KBM-7 (cell line): ENCODE data around the gene GPR37L1.
"Not testable (repeated sequence)": the region's sequence is repeated elsewhere in the genome, so short reads cannot be mapped to it uniquely, and the experiment has no call there.

Source experiments
- DNase-seq: peaks from one replicate; pipeline ENCODE4 v3.0.0-alpha.2; 2015
- in situ Hi-C: fragments of 300-500 bp; cut with MboI; formaldehyde crosslinking; loops from 2 replicates; pipeline ENCODE4 v1.14.3; 2020; ENCODE audit warnings: low sequenced_read_pairs, low pct_unique_long_range_greater_than_20kb, mixed read lengths

GPR37L1 gene

GRCh38 chr1:202162418-202163280 is 39.9 kb downstream of the GPR37L1 start:
- in situ Hi-C loops: no loop called here
- peak; percentile 52 for DNase-seq

GRCh38 chr1:202163281-202164270 is 40.9 kb downstream of the GPR37L1 start:
- in situ Hi-C loops: no loop called here
- DNase-seq: no peak

GRCh38 chr1:202164271-202165037 is 41.7 kb downstream of the GPR37L1 start:
- in situ Hi-C loops: no loop called here
- DNase-seq: peak; percentile 29

GRCh38 chr1:202165267-202165941 is 42.7 kb downstream of the GPR37L1 start:
- DNase-seq: no peak
- in situ Hi-C loops: no loop called here

- DNase-seq: no peak
- in situ Hi-C loops: no loop called here
Measured at GRCh38 chr1:202165942-202166843, 43.5 kb downstream of the GPR37L1 start.

- in situ Hi-C loops, DNase-seq: not testable (repeated sequence)
Measured at GRCh38 chr1:202167054-202167453, 44.3 kb downstream of the GPR37L1 start.

- in situ Hi-C loops: no loop called here
- no peak for DNase-seq
Measured at GRCh38 chr1:202167708-202168415, 45.1 kb downstream of the GPR37L1 start.

GRCh38 chr1:202168861-202169260 is 46.1 kb downstream of the GPR37L1 start:
- in situ Hi-C loops: no loop called here
- no peak for DNase-seq

GRCh38 chr1:202170726-202171125 is 48.0 kb downstream of the GPR37L1 start:
- in situ Hi-C loops: no loop called here
- DNase-seq: no peak

GRCh38 chr1:202171292-202172014 is 48.7 kb downstream of the GPR37L1 start:
- DNase-seq: no peak
- in situ Hi-C loops: no loop called here

- in situ Hi-C loops: no loop called here
- DNase-seq: peak; percentile 38
Measured at GRCh38 chr1:202172015-202172355, 49.3 kb downstream of the GPR37L1 start.

- in situ Hi-C loops: no loop called here
- DNase-seq: no peak
Measured at GRCh38 chr1:202173993-202174392, 51.3 kb downstream of the GPR37L1 start.

GRCh38 chr1:202176949-202177927 is 54.5 kb downstream of the GPR37L1 start:
- in situ Hi-C loops: no loop called here

GRCh38 chr1:202179828-202180750 is 57.4 kb downstream of the GPR37L1 start:
- in situ Hi-C loops: no loop called here
- no peak for DNase-seq

More at GRCh38 chr1:202176949-202177927, 54.5 kb downstream of the GPR37L1 start:
- no peak for DNase-seq
